Endothelial cell (in vitro differentiated cells): ENCODE data around the gene USF3. TPM values are rescaled to one million over a fixed set of nuclear protein-coding genes. Genes with fewer than 3 reads are reported as not detected.
A peak's percentile ranks its signal among the peaks of the same experiment; 100 is the strongest.

Experiments used
- DNase-seq: peaks from one replicate; pipeline ENCODE4 v3.0.0; 2021; ENCODE audit warnings: low spot score
- H3K27ac Mint-ChIP-seq: one replicate; pipeline ENCODE4 v1.8.0; 2021; ENCODE audit warnings: mixed read lengths, inconsistent platforms; ENCODE audit not compliant: unreplicated experiment
- H3K27me3 Mint-ChIP-seq: one replicate; pipeline ENCODE4 v1.8.0; 2021; ENCODE audit warnings: mild to moderate bottlenecking, moderate library complexity, mixed read lengths, inconsistent platforms; ENCODE audit not compliant: unreplicated experiment
- H3K36me3 Mint-ChIP-seq: one replicate; pipeline ENCODE4 v1.8.0; 2021; ENCODE audit warnings: mild to moderate bottlenecking, low read depth, mixed read lengths, inconsistent platforms; ENCODE audit not compliant: unreplicated experiment
- H3K4me1 Mint-ChIP-seq: one replicate; pipeline ENCODE4 v1.8.0; 2021; ENCODE audit warnings: mild to moderate bottlenecking, mixed read lengths, inconsistent platforms; ENCODE audit not compliant: unreplicated experiment
- H3K4me3 Mint-ChIP-seq: one replicate; pipeline ENCODE4 v1.8.0; 2021; ENCODE audit warnings: mild to moderate bottlenecking, mixed read lengths, inconsistent platforms; ENCODE audit not compliant: unreplicated experiment
- H3K9me3 Mint-ChIP-seq: one replicate; pipeline ENCODE4 v1.8.0; 2021; ENCODE audit warnings: mixed read lengths, inconsistent platforms; ENCODE audit not compliant: unreplicated experiment
- total RNA-seq: library from RNA; stranded (reverse); fragmentation: NEBNext Ultra II Directional; extraction: Animal tissue kit (Norgen Biotek cat#: 25700); gene quantifications from one replicate; pipeline ENCODE4 v1.2.1, GENCODE V29; 2021; ENCODE audit not compliant: unreplicated experiment
- TF ChIP-seq, protein P1 (sequence below): fragments of 200-600 bp; sonication (generic); IDR thresholded peaks from one replicate; pipeline ENCODE4 v1.5.0; 2021; ENCODE audit warnings: antibody characterized with exemption; ENCODE audit not compliant: unreplicated experiment

USF3 gene
- total RNA-seq, 1 donor from 2014 or later: 15.4 TPM

DNA sequence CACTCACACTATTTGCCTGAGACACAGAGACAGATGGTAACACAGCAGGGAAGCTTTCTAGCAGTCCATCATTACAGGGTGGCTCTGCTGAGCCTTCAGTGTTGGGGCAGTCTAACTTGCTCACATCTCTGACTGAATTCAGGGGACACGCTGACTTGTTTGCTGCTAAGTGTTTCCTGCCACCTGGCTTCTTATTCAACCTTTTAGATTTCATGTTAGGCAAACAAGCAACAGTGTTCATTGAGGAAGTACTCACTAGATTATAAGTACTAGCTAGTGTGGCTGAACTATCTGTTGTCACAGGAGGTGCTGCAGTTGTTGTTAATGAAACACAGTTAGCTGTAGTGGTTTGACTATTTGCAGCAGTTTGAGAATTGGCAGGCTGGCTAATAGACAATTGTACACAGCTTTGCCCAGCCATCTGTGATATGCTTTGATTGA is 37.3 kb downstream of the USF3 start:
- peaks cover 57% of the 10 kb centered on the region for H3K36me3 Mint-ChIP-seq

DNA sequence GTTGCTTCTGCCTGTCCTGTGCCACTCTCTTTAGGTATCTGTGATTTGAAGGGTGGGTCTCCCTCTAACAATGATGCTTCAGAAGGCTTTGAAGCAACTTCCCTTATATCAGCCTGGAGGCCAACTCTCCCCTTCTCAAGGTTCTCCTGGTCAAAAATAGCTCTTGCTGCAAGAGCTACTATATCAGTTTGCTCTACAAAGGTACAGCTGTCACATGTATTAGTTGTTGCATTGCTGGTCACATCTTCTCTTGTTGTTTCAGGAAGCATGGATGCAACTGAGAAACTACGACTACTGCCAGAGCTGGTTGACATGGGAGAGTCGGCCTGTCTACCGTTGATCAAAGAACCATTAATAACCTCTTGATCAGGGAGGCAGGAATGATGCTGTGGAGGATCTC is 38.3 kb downstream of the USF3 start:
- Mint-ChIP-seq H3K27ac (no peak overlapping the region), H3K4me1 (peaks cover 2% of the 10 kb centered on the region), H3K9me3 (no peaks in the 10 kb centered on the region), H3K27me3 (peaks cover 2% of the 10 kb centered on the region), H3K4me3 (no peak overlapping the region), H3K36me3 (peaks cover 57% of the 10 kb centered on the region)
- no peak for DNase-seq
- TF ChIP-seq, protein P1, sequence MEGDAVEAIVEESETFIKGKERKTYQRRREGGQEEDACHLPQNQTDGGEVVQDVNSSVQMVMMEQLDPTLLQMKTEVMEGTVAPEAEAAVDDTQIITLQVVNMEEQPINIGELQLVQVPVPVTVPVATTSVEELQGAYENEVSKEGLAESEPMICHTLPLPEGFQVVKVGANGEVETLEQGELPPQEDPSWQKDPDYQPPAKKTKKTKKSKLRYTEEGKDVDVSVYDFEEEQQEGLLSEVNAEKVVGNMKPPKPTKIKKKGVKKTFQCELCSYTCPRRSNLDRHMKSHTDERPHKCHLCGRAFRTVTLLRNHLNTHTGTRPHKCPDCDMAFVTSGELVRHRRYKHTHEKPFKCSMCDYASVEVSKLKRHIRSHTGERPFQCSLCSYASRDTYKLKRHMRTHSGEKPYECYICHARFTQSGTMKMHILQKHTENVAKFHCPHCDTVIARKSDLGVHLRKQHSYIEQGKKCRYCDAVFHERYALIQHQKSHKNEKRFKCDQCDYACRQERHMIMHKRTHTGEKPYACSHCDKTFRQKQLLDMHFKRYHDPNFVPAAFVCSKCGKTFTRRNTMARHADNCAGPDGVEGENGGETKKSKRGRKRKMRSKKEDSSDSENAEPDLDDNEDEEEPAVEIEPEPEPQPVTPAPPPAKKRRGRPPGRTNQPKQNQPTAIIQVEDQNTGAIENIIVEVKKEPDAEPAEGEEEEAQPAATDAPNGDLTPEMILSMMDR: no peak

More for the DNA sequence above, 37.3 kb downstream of the USF3 start:
- H3K9me3 Mint-ChIP-seq: no peaks in the 10 kb centered on the region
- TF ChIP-seq, protein P1: no peak
- H3K4me1 Mint-ChIP-seq: peaks cover 2% of the 10 kb centered on the region
- peak overlapping the region; percentile 15 for H3K4me3 Mint-ChIP-seq
- H3K27ac Mint-ChIP-seq: no peak overlapping the region
- DNase-seq: no peak
- H3K27me3 Mint-ChIP-seq: peaks cover 2% of the 10 kb centered on the region

DNA sequence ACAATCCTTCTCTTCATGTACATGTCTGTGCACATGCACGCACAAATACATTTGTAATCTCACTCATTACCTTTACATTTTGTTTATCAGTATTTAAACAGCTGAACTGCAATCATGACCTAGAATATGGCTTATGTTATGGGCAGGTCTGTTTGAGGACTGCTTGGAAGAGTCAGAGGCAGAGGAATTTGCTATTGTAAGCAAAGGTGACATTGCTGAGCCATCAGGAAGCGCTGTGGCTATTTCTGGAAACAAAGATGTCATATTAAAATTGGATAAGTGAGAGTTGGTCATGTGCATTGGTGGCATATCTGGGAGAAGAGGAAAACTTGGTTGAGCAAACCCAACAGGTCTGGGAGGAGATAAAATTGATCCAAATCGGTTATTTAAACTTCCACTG is 41.6 kb downstream of the USF3 start:
- TF ChIP-seq, protein P1: no peak
- Mint-ChIP-seq H3K27ac (peak overlapping the region; percentile 1), H3K27me3 (peaks cover 2% of the 10 kb centered on the region), H3K4me3 (no peak overlapping the region), H3K36me3 (peaks cover 44% of the 10 kb centered on the region), H3K4me1 (no peaks in the 10 kb centered on the region), H3K9me3 (no peaks in the 10 kb centered on the region)
- DNase-seq: no peak

DNA sequence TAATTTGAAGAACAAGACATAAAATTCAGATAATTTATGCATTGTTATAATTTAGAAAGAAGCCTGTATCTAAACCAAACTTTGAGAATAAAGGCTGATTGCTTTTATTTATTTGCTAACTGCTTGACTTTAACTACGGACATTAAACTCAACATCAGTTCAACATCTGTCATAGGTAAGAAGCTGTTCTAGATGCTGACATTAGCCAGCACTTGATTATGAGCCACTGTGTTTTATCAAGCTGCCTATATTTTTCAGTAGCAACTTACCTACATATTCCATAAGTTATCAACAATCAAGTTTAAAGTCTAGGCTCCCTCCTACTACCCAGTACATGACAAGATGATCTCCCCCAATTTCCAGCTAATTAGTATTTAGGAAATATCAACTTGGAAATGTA is 42.1 kb downstream of the USF3 start:
- TF ChIP-seq, protein P1: no peak
- no peaks in the 10 kb centered on the region for H3K4me1 Mint-ChIP-seq
- DNase-seq: no peak
- H3K27me3 Mint-ChIP-seq: peaks cover 2% of the 10 kb centered on the region
- no peaks in the 10 kb centered on the region for H3K9me3 Mint-ChIP-seq
- no peak overlapping the region for H3K4me3 Mint-ChIP-seq
- H3K36me3 Mint-ChIP-seq: peaks cover 38% of the 10 kb centered on the region
- no peak overlapping the region for H3K27ac Mint-ChIP-seq

DNA sequence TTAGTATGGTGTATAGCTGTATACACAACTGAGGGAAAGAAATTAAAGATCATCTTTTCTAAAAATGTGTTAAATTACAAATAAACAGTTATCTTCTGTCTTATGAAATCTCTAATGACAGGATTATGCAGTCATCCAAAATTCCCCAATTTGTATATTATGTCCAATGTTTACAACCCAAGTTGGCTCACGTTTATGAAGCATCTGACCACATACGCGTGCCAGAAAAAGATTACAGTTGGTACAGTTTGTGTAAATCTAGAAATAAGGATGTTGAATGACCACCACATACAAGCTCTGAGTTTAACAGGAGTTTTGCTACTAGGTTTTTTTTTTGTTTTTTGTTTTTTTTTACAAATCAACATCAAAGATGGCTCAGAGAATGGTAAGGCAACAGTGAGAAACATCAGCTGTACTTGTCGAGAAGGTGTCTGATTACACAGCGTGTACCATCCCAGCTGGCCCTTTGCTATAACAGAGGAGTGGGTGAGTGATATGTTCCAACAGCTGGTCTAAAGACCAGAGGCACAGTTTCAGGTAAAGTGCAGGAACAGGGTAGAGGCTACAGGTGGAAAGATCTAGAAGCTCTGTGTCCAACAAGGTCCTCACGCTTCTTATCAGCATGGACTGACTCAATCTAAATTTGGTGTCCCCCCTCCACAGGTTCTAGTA is 47.1 kb downstream of the USF3 start:
- DNase-seq: no peak
- Mint-ChIP-seq H3K36me3 (peaks cover 6% of the 10 kb centered on the region), H3K9me3 (no peaks in the 10 kb centered on the region), H3K4me1 (no peaks in the 10 kb centered on the region), H3K4me3 (no peak overlapping the region), H3K27me3 (no peaks in the 10 kb centered on the region), H3K27ac (no peak overlapping the region)
- TF ChIP-seq, protein P1: no peak
